Stimulated activated CD8-positive, alpha-beta memory T cell treated with anti-CD3 and anti-CD28 coated beads, Interleukin-15, amount 100 ng/mL, for 1 hour (primary cell): ENCODE measurements around the gene MRAS.

Source experiments
- DNase-seq: peaks from one replicate; pipeline ENCODE4 v3.0.0-alpha.2; 2020; ENCODE audit warnings: low read depth

MRAS gene

DNA sequence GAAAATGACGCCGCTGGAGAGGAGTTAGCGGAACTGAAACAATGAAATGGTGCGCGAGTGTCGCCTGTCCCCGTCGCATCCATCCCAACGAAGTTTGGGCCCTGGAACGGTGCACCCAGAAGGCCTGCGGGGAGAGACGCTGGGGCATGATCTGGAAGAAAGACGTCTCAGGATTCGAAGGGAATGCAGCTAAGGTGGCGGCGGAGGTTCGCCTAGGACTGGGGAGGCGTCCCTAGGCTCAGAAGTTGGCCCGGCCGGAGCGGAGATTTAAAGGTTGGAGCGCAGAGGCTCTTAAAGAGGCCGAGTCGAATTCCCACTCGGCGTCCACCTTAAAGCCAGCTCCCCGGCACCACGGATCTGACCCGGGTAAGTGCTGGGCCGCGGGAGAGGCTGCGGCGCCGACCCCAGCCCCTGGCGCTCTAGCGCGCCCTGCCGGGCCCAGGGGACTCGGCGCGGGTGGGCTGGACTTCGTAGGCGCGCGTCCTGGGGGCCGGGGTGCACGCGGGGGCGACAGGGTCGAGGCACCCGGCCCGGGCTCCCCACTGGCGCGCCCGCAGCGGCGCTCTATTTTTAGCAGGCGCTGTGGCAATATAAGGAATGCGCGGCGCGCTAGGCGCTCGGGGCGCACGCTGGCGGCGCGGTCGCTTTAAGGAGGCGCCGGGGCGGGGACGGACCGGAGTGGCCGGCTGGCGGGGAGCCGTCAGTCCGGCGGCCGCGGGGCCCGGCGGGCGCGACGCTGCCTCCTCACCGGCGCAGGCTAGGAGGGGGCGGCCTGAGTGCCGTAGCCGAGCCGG lies at the start of gene MRAS:
TSS of gene MRAS (plus strand) at position 620 of the 794 bp plus-strand sequence. CDS start 24,305 bp downstream, outside the sequence.
- DNase-seq, result no peak

DNA sequence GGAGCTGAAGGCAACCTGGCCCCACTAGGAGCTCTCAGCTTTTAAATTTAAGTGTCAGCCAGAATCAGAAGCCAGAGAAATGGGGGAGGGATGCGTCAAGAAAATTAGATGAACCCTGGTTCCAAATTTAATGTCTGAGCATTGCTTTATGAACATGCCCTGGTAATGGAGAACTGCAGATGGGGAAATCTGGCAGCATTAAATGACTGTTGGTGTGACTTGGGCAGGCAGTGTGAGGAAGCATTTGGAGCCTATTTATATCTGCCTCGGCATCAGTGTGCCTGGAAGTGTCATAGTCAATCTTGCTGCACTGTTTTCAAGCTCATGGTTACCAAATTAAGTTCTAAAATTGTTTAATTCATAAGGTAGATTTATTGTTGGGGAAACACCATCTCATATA lies 47.7 kb upstream of the MRAS start:
- no peak for DNase-seq

DNA sequence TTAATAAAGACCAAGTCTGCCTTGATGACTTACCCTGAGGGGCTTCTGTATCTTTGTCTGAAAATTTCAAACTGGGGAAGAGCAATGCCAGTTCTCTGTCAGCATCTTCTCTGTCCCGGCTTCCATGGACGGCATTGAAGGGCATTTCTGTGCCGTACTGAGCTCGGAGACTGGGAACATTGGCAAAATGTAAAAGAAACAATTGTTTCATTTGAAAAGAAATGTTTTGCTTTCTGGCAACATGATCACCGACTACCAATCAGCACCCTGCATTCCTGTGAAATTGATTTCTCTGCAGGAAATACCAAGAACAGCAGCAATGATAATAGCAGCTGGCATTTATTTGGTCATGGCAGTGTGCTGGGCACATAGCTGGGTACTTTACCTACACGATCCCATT lies 44.9 kb upstream of the MRAS start:
- DNase-seq, result no peak

DNA sequence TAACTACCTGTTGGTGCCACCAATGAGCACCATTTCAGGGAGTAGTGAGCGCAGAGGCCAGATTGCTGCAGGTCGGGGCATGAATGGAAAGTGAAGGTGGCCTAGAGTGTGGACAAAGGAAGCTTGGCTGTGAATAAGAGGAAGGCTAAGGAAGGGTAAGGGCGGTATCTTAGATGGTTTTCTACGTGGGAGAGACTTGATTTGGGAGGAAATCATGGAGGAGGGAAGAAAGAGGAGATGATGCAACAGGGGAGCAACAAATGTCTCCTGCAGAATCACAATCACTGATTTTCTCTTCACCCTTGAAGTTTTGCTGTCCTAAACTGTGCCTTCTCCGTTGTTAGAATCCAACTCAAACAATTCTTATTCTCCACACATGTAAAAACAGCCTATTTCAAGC lies 40.5 kb upstream of the MRAS start:
- DNase-seq, result no peak

DNA sequence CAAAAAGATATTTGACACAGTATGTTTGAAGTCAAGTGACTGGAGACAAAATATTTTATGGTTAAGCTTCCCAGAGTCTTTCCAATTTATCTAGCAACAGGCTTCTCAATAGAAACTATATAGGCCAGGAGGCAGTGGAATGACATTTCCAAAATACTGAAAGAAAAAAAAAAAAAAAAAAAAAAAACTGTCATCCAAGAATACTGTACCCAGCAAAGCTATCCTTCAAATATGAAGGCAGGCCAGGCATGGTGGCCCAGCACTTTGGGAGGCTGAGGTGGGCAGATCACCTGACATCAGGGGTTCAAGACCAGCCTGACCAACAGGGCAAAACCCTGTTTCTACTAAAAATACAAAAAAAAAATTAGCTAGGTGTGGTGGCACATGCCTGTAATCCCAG lies 39.6 kb upstream of the MRAS start:
- DNase-seq, result no peak

DNA sequence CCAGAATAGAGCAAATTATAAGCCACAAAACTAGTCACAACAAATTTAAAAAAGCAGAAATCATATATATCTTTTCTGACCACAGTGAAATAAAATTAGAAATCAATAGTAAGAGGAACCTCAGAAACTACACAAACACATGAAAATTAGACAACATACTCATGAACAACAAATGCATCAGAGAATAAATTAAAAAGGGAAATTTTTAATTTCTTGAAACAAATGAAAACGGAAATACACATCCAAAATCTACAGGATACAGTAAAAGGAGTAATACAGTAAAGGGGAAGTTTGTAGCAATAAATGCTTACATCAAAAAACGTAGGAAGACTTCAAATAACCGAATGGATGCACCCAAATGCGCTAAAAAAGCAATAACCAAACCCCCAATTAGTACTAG lies 37.9 kb upstream of the MRAS start:
- DNase-seq, result no peak

DNA sequence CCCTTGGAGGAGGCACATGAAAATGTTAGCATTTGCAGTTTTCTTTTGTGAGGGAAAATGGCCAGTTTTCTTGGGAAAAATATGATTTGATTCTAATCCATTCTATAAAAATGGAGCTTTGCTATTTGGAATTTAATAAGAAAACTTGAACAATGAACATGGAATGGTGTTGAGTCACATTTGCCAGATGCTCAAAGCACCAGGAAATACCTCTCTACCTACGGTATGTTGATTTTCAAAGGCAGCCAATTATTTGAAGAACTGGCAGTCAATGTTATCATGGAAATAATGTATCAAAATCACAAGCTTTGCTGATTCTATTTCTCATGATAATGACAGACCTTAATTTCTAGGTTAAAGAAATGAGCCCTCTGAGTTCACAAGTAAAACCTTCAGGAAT lies 33.6 kb upstream of the MRAS start:
- DNase-seq, result no peak

DNA sequence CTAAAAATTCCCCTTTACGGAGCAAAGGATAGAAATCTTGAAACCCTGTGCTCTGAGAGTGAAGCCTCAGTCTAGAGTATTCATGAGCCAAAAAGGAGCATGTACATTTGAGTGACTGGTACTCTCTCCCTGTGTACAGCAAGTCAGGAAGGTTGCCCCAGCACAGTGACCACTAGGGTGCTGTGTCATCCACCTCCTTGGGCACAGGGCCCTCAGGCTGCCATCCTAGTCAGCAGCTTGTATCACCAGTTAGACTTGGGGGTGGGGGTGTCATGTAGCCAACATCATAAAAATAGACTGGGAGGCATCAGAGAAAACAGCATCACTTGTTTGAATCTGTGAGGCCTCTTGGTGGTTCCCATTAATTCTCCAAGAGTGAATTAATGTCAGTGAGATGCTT lies 30.7 kb upstream of the MRAS start:
- no peak for DNase-seq

DNA sequence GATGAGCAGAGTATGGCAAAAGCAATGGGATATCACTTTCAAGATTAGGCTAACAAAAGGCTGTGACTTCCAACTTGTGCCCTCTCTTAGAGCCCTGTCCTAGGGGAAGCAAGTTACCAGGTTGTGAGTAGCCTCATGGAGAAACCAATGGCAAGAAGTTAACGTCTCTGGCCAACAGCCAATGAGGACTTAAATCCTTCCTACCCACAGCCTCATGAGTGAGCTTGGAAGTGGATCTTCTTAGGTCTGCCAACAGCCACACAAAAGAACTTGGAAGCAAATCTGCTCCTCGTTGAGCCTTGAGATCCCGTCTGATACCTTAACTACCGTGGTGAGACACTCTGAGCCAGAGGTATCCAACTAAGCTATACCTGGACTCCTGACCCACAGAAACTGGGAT lies 24.4 kb upstream of the MRAS start:
- no peak for DNase-seq

DNA sequence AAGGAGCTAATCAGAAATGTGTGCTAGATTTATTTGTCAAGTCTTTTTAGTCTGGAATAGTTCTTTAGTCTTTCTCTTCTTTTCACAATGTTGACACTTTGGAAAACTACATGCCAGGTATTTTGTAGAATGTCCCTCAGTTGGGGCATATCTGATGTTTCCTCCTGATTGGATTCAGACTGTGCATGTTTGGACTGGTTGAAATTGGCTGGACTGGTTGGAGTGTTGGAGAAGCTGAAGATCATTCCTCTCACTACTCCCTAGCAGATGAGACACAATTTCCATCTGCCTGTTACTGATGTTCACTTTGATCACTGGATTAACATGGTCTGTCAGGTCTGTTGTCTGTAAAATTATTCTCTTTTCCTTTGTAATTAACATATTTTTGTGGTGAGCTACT lies 22.4 kb upstream of the MRAS start:
- DNase-seq, result no peak

DNA sequence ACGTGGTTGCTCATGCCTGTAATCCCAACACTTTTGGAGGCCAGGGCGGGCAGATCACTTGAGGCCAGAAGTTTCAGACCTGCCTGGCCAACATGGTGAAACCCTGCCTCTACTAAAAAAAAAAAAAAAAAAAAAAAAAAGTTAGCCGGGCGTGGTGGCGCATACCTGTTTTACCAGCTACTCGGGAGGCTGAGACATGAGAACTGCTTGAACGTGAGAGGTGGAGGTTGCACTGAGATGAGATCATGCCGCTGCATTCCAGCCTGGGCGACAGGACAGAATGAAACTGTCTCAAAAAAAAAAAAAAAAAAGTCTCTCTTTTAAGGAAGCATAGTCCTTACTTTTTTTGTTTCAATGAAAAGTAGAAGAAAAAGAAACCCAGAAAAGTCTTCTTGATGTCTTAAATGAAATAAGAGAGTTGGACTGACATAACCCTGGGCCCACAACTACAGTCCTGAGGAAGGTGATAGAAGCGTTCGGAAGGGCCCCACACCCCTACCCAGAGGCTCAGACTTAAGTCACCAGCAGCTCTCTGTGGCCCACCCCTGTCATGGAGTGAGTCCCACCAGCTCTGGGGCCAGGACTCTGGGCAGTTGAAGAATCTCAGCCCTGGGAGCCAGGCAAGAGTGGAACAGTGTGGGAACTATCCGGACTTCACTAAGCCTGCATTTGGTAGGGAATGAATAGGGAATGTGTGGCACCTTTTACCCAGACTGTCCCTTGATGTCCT lies 21.3 kb upstream of the MRAS start:
- DNase-seq, result no peak

DNA sequence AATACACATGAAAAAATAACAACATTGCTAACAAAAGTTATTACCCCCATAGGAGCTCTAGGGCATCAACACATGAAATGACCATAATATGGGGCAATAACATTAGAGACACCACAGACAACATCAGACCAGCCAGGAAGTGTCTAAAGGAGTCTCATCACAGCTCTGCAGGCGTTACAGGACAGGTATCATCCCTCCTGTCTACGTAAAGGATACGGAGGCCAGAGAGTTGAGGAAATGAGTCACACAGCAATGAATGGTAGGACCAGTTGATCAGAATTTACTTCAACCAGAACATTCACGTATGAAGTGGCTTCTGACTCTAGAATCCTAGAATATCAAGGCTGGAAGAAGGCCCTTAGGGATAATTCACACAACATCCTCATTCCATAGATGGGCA lies 20.5 kb upstream of the MRAS start:
- DNase-seq, result no peak

DNA sequence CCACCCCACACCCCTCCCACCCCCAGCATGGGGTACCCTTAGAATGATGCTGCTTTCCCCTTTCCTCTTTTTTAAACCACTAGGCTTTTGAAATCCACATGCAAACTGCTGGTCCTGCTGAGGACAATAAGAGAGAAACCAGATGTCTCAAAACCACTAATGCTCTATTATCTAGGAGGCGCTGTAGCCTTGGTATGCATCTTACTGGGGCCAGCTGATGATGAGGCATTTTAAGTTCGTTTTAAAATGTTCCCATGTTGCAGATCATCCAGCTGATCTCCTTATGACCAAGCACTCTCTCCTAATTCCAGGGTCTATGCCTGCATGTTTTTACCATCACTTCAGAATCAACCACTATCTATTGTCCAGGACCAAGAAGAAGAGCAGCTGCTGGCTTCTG lies 20.0 kb upstream of the MRAS start:
- DNase-seq, result no peak

DNA sequence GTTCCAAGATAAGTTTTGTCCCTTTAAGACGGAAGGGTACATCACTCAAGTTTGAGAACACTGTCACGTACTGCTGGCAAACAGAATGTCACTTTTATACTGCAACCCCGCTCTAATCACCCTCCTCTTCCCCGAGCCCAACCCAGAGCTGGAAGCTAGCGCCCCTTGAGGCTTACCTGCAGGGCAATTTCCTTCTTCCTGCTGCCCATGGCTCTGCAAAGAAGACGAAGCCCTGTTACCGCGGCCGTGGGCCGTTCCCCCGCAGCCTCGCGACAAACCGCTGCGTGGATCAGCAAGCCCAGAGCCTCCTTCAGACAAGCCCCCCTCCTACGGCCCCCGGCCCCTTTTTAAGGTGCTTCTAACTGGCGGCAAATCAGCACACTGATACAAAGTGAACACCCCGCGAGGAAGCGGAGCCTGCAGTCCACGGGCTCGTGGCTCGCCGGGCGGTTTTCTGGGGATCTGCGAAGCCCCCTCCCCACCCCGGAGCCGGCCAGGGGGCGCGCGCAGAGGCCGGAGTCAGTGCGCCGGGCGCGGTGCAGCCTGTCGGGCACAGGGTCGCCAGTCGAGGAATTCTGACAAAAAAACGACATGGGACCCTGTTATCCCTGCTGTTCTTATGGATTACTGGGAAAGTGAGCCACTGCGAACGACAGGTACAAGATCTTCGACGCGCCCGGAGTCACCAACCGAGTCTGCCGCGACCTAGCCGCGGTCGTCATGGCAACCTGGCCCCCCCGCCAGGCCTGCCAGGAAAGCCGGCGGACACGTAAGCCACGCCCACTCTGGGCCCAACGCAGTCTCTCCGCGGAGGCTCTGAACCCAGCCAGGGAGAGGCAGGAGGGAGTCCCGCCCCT lies 19.0 kb upstream of the MRAS start, which contains the start of gene NME9:
TSS of gene NME9 (minus strand) at position 725 of the 857 bp plus-strand sequence. CDS start at position 209, 516 bp downstream.
- peak; percentile 76 for DNase-seq

DNA sequence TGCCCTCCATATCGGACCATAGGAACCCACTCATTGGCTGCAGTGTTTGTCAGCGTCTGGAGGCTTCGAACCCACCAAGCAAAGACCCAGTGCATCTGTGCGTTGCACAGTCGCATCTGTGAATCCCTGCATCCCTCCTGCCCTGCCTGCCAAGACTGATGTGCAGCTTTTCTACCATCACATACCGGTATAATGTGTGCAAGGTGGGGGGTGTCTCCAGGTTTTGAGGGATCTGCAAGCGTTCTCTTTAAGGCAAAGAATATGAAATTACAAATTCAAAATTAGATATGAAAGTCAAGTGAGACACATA lies 18.4 kb upstream of the MRAS start:
- DNase-seq, result no peak

DNA sequence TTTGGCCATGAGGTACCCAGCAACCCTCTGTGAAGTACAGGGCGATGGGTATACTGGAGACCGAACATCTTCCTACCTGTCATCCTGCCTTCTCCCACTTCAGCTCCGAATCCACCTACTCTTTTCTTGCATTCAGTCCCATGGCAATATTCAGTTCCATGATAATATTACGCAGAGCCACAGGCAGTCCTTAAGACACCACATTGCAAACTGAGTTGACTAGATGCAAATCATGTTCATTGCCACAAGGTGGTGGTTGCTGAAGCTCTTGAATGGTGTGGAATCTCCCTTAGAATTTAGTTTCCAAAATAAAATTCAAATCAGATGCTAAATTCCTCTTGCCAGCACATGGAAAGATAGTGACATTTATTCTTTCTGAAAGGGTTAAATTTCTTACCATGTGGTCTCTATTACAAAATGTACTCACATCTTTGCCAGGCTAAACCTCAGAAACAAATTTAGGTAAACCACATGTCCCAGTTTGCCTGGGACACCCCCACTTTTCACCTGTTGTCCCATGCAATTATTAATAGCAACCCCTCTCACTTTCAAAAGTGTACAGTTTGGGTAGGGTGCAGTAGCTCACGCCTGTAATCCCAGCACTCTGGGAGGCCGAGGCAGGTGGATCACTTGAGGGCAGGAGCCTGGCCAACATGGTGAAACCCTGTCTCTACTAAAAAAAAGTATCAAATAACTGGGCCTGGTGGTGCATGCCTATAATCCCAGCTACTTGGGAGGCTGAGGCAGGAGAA lies 17.1 kb upstream of the MRAS start:
- no peak for DNase-seq

DNA sequence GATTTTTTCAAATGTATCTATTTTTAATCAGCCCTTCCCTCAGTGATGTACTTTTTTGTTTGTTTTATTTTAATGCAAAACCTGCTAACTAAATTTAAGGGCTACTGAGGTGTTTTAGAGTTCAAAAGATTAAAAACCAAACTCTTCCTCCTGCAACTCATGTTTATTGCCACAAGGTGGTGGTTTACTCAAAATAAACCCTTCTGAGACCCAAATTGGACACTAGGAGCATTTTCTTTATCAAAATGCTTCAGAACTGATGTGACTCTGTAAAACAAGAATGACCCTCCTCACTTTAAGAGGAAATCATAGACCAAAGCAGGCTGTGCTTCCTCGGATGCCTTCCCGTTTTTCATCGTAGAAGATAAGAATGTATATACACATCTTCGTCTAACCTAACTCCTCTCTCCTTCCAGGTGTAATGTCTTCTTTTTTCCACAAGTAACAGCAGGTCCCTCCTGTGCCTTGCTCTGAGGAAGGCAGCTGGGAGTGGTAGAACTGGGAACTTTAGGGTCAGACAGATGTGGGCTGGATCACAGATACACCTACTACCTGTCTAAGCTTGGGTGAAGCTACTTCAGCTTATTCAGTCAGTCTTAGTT lies 15.8 kb upstream of the MRAS start:
- no peak for DNase-seq

DNA sequence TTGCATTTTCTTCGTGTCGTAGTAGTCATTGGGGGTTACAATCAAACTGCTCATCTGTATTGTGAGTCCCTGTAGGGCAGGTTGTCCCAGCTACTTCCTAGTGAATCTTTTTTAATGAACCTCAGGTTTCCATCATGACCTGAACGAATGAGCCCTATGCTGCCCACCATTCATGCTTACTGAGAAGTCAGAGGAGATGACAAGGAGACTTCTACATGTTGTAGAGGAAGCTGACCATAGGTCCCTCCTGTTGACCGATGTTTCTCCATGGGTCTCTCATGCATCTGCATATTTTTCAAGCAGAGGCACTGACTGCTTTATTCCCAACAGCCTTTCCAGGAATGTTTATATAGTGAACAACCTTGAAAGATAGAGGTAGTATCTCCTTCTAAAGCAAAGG lies 13.8 kb upstream of the MRAS start:
- DNase-seq, result no peak

DNA sequence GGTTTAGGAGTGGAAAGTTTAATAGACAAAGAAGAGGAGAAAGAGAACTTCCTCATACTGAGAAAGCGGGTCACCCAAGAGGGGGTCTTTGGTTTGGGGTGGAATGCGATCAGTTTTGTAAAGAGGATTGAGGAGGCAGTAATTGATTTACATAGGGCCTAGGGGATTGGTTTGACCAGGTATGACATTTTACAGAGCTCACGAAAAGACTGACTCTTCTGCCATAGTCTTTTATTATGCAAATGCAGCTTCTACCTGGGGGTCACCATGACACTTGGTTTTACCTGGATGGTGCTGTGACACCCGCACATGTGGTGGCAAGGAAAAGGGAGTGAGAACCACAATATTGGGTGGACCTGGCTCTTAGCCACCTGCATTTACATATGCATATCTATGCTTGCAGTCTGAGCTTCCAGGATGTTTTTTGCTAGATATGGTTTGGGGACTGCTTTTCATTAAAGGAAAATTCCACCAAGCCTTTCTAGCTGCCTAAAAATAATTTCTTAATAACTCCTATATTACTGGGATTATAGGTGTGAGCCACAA lies 11.9 kb upstream of the MRAS start:
- no peak for DNase-seq

DNA sequence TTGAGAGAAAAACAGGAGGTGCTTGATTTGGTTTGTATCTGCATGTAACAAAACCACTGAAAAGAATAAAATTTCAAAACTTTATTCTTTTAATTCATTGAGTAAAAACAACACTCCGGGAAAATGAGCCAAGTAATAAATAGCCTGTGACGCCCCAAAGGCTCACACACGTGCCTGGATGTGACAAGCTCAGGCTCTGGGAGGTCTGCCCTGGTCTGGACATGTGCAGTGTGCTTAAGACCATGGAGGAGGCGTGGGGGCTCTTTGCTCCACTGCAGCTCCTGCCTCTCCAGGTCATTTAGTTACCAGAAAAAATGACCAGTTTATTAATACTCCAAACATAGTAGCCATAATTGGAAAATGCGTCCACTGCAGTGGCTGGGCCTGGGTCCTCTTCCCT lies 10.1 kb upstream of the MRAS start:
- DNase-seq, result no peak

DNA sequence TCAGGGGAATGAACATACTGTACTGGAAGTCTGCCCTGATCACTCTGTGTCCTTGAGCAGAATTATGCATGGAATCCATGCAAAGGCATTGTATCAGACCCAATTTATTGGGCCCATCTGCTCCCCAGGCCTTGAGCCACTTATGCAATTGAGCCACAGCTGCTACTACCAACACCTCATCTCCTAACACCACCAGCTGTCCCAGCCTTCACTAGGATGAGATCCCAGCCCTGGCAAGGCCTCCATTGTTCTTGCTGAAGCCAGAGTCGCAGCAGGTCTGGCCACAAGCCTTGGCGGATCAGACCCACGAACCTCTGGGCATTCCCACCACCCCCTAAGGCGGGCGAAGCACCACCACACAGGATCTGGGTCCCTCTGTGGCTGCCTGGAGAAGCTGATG lies 9.6 kb upstream of the MRAS start:
- DNase-seq, result no peak
